ENCODE measurements around the gene CYP4F11.
"Not testable (repeated sequence)": the region's sequence is repeated elsewhere in the genome, so short reads cannot be mapped to it uniquely, and the experiment has no call there.

The CYP4F11 gene

GRCh38 chr19:15889339-15889738 lies 45.0 kb downstream of the CYP4F11 start:
- not testable (repeated sequence) for H3K18ac ChIP-seq (ENCODE audit: low read depth in 1 of 2, low read length in 2 of 2); H3K14ac ChIP-seq (ENCODE audit: low read length in 2 of 2); H3K36me3 ChIP-seq (ENCODE audit: control insufficient read depth in 1 of 2, insufficient read depth in 2 of 2, low read depth in 1 of 2, low read length in 2 of 2); H2BK15ac ChIP-seq (ENCODE audit: low read depth, poor library complexity, severe bottlenecking); H3K27ac ChIP-seq (ENCODE audit: low read length, poor library complexity, severe bottlenecking); H3K4me2 ChIP-seq (ENCODE audit: low read length, poor library complexity, severe bottlenecking); H2BK5ac ChIP-seq (ENCODE audit: low read depth, low read length, poor library complexity, severe bottlenecking); H3K9me3 ChIP-seq (ENCODE audit: control insufficient read depth, low read length); H2BK12ac ChIP-seq (ENCODE audit: low read length in 2 of 2); H2BK120ac ChIP-seq (ENCODE audit: low read depth, low read length); H3K23ac ChIP-seq (ENCODE audit: low read length in 2 of 2); H3K4ac ChIP-seq (ENCODE audit: low read depth in 1 of 2, low read length in 2 of 2); H3K4me1 ChIP-seq (ENCODE audit: control insufficient read depth, insufficient read depth, low read depth, low read length); H3K27me3 ChIP-seq (ENCODE audit: control insufficient read depth in 1 of 2, insufficient read depth in 1 of 2, low read length in 2 of 2); DNase-seq; H3K9ac ChIP-seq (ENCODE audit: low read length); H4K8ac ChIP-seq (ENCODE audit: low read length); H2AFZ ChIP-seq (ENCODE audit: low read depth, low read length); H3K4me3 ChIP-seq (ENCODE audit: insufficient read depth in 1 of 2, low read depth in 1 of 2, low read length in 2 of 2); H3K79me1 ChIP-seq (replicated peaks; ENCODE audit: low read length, poor library complexity, severe bottlenecking); H2AK5ac ChIP-seq (ENCODE audit: low read length, severe bottlenecking); H4K91ac ChIP-seq (ENCODE audit: low read length)
- 80% methylated on average over 9 of the region's 9 CpGs for WGBS

GRCh38 chr19:15885919-15886318 lies 48.4 kb downstream of the CYP4F11 start:
- Histone ChIP-seq H2BK15ac (ENCODE audit: low read depth, poor library complexity, severe bottlenecking) (no peak overlapping the region), H2BK12ac (ENCODE audit: low read length in 2 of 2) (no peak overlapping the region), H3K9me3 (ENCODE audit: control insufficient read depth, low read length) (no peaks in the 10 kb centered on the region), H2AK5ac (ENCODE audit: low read length, severe bottlenecking) (no peak overlapping the region), H3K4me2 (ENCODE audit: low read length, poor library complexity, severe bottlenecking) (no peak overlapping the region), H3K4me3 (ENCODE audit: insufficient read depth in 1 of 2, low read depth in 1 of 2, low read length in 2 of 2) (no peak overlapping the region), H3K36me3 (ENCODE audit: control insufficient read depth in 1 of 2, insufficient read depth in 2 of 2, low read depth in 1 of 2, low read length in 2 of 2) (no peaks in the 10 kb centered on the region), H3K27ac (ENCODE audit: low read length, poor library complexity, severe bottlenecking) (no peak overlapping the region), H3K14ac (ENCODE audit: low read length in 2 of 2) (no peak overlapping the region), H4K8ac (ENCODE audit: low read length) (no peak overlapping the region), H3K27me3 (ENCODE audit: control insufficient read depth in 1 of 2, insufficient read depth in 1 of 2, low read length in 2 of 2) (peaks cover 0 to 10% of the 10 kb centered on the region in 2 experiments), H3K79me1 (replicated peaks; ENCODE audit: low read length, poor library complexity, severe bottlenecking) (no peaks in the 10 kb centered on the region), H2BK5ac (ENCODE audit: low read depth, low read length, poor library complexity, severe bottlenecking) (no peak overlapping the region), H3K18ac (ENCODE audit: low read depth in 1 of 2, low read length in 2 of 2) (no peak overlapping the region), H3K4me1 (ENCODE audit: control insufficient read depth, insufficient read depth, low read depth, low read length) (no peaks in the 10 kb centered on the region), H3K23ac (ENCODE audit: low read length in 2 of 2) (no peak overlapping the region), H4K91ac (ENCODE audit: low read length) (no peak overlapping the region), H3K4ac (ENCODE audit: low read depth in 1 of 2, low read length in 2 of 2) (no peak overlapping the region), H2BK120ac (ENCODE audit: low read depth, low read length) (no peak overlapping the region), H2AFZ (ENCODE audit: low read depth, low read length) (no peak overlapping the region), H3K9ac (ENCODE audit: low read length) (no peak overlapping the region)
- no peak for DNase-seq
- 64% methylated on average over 6 of the region's 7 CpGs for WGBS

- Histone ChIP-seq H3K79me1 (replicated peaks; ENCODE audit: low read length, poor library complexity, severe bottlenecking) (no peaks in the 10 kb centered on the region), H3K4me3 (ENCODE audit: insufficient read depth in 1 of 2, low read depth in 1 of 2, low read length in 2 of 2) (no peak overlapping the region), H3K4me1 (ENCODE audit: control insufficient read depth, insufficient read depth, low read depth, low read length) (no peaks in the 10 kb centered on the region), H3K4ac (ENCODE audit: low read depth in 1 of 2, low read length in 2 of 2) (no peak overlapping the region), H3K27ac (ENCODE audit: low read length, poor library complexity, severe bottlenecking) (no peak overlapping the region), H3K36me3 (ENCODE audit: control insufficient read depth in 1 of 2, insufficient read depth in 2 of 2, low read depth in 1 of 2, low read length in 2 of 2) (no peaks in the 10 kb centered on the region), H3K4me2 (ENCODE audit: low read length, poor library complexity, severe bottlenecking) (no peak overlapping the region), H3K14ac (ENCODE audit: low read length in 2 of 2) (no peak overlapping the region), H3K9me3 (ENCODE audit: control insufficient read depth, low read length) (no peaks in the 10 kb centered on the region), H3K27me3 (ENCODE audit: control insufficient read depth in 1 of 2, insufficient read depth in 1 of 2, low read length in 2 of 2) (peaks cover 0 to 10% of the 10 kb centered on the region in 2 experiments), H2AK5ac (ENCODE audit: low read length, severe bottlenecking) (no peak overlapping the region), H2BK120ac (ENCODE audit: low read depth, low read length) (no peak overlapping the region), H3K23ac (ENCODE audit: low read length in 2 of 2) (no peak overlapping the region), H3K18ac (ENCODE audit: low read depth in 1 of 2, low read length in 2 of 2) (no peak overlapping the region), H2AFZ (ENCODE audit: low read depth, low read length) (no peak overlapping the region), H2BK15ac (ENCODE audit: low read depth, poor library complexity, severe bottlenecking) (no peak overlapping the region), H4K8ac (ENCODE audit: low read length) (no peak overlapping the region), H2BK12ac (ENCODE audit: low read length in 2 of 2) (no peak overlapping the region), H3K9ac (ENCODE audit: low read length) (no peak overlapping the region), H4K91ac (ENCODE audit: low read length) (no peak overlapping the region), H2BK5ac (ENCODE audit: low read depth, low read length, poor library complexity, severe bottlenecking) (no peak overlapping the region)
- WGBS = 94% methylated on average over 2 of the region's 3 CpGs
- DNase-seq = no peak
These were observed 49.2 kb downstream of the CYP4F11 start for GRCh38 chr19:15885167-15885566.

- not testable (repeated sequence) for H3K4me1 ChIP-seq (ENCODE audit: control insufficient read depth, insufficient read depth, low read depth, low read length); H2BK12ac ChIP-seq (ENCODE audit: low read length in 2 of 2); H4K8ac ChIP-seq (ENCODE audit: low read length); H3K4me3 ChIP-seq (ENCODE audit: insufficient read depth in 1 of 2, low read depth in 1 of 2, low read length in 2 of 2); H2BK5ac ChIP-seq (ENCODE audit: low read depth, low read length, poor library complexity, severe bottlenecking); H3K9ac ChIP-seq (ENCODE audit: low read length); H3K27ac ChIP-seq (ENCODE audit: low read length, poor library complexity, severe bottlenecking); H3K18ac ChIP-seq (ENCODE audit: low read depth in 1 of 2, low read length in 2 of 2); H3K9me3 ChIP-seq (ENCODE audit: control insufficient read depth, low read length); H3K79me1 ChIP-seq (replicated peaks; ENCODE audit: low read length, poor library complexity, severe bottlenecking); H4K91ac ChIP-seq (ENCODE audit: low read length); H2BK15ac ChIP-seq (ENCODE audit: low read depth, poor library complexity, severe bottlenecking); H3K36me3 ChIP-seq (ENCODE audit: control insufficient read depth in 1 of 2, insufficient read depth in 2 of 2, low read depth in 1 of 2, low read length in 2 of 2); DNase-seq; H3K27me3 ChIP-seq (ENCODE audit: control insufficient read depth in 1 of 2, insufficient read depth in 1 of 2, low read length in 2 of 2); H2AFZ ChIP-seq (ENCODE audit: low read depth, low read length); H3K23ac ChIP-seq (ENCODE audit: low read length in 2 of 2); H3K4ac ChIP-seq (ENCODE audit: low read depth in 1 of 2, low read length in 2 of 2); H3K4me2 ChIP-seq (ENCODE audit: low read length, poor library complexity, severe bottlenecking); H3K14ac ChIP-seq (ENCODE audit: low read length in 2 of 2); H2BK120ac ChIP-seq (ENCODE audit: low read depth, low read length); H2AK5ac ChIP-seq (ENCODE audit: low read length, severe bottlenecking)
- WGBS = 66% methylated on average over 2 of the region's 3 CpGs
These were observed 51.0 kb downstream of the CYP4F11 start for GRCh38 chr19:15883329-15883728.

All from mesenchymal stem cell (in vitro differentiated cells and primary cell).